Uterus (tissue), 2 donors: ENCODE data around the gene ADAMTSL1.

Source experiments
- POLR2A ChIP-seq, 2 donors: fragments of 450-650 bp; IDR thresholded peaks; one replicate each; pipeline ENCODE4 v1.6.1; 2016; ENCODE audit warnings: antibody characterized with exemption in 2 of 2, mild to moderate bottlenecking in 1 of 2, moderate library complexity in 1 of 2
- TF ChIP-seq, protein P1 (sequence below), 4 experiments: fragments of 200-600 bp in 2 of 4; fragments of 450-650 bp in 2 of 4; sonication (generic) in 2 of 4; IDR thresholded peaks; one replicate each; pipeline ENCODE4 v1.5.1; 2016 to 2019; ENCODE audit warnings: antibody characterized with exemption in 4 of 4, mild to moderate bottlenecking in 2 of 4, moderate library complexity in 1 of 4

DNA sequence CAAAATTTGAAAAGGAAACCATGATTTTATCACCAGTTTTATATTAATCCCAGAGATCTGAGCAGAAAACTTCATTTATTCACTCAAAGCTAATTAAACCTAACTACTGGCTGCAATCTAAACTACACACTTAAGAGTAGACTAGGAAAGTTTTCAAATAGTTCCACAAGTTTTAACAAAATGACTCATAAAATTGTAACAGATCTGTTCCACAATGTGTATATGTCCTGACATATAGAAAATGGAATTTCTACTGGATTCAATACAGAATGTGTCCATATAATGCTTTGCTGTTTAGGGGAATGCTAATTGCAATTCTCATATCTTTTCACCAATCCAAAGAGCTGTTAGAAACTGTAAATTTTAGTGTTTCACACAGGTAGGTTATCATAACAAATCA lies 40.3 kb upstream of the ADAMTSL1 start:
- TF ChIP-seq, protein P1, sequence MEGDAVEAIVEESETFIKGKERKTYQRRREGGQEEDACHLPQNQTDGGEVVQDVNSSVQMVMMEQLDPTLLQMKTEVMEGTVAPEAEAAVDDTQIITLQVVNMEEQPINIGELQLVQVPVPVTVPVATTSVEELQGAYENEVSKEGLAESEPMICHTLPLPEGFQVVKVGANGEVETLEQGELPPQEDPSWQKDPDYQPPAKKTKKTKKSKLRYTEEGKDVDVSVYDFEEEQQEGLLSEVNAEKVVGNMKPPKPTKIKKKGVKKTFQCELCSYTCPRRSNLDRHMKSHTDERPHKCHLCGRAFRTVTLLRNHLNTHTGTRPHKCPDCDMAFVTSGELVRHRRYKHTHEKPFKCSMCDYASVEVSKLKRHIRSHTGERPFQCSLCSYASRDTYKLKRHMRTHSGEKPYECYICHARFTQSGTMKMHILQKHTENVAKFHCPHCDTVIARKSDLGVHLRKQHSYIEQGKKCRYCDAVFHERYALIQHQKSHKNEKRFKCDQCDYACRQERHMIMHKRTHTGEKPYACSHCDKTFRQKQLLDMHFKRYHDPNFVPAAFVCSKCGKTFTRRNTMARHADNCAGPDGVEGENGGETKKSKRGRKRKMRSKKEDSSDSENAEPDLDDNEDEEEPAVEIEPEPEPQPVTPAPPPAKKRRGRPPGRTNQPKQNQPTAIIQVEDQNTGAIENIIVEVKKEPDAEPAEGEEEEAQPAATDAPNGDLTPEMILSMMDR (IDR thresholded peaks at IDR 0.05): no peak
- no peak for TF ChIP-seq POLR2A (IDR thresholded peaks at IDR 0.05)
